SW480 (cell line): ENCODE measurements around the gene TUBGCP6.
A peak's percentile ranks its signal among the peaks of the same experiment; 100 is the strongest.

Experiments used
- DNase-seq: peaks from one replicate; pipeline ENCODE4 v3.0.0-alpha.2; 2016; ENCODE audit warnings: low spot score

The TUBGCP6 gene

GRCh38 chr22:50262973-50263617, 18.3 kb upstream of the TUBGCP6 start:
- no peak for DNase-seq

GRCh38 chr22:50262460-50262911, 17.7 kb upstream of the TUBGCP6 start:
- peak; percentile 70 for DNase-seq

GRCh38 chr22:50261615-50262459, 17.0 kb upstream of the TUBGCP6 start, which contains the start of gene MAPK12:
Gene MAPK12, minus strand, starts transcription at chr22:50261683. Its CDS starts 174 bp downstream, at chr22:50261509.
- DNase-seq = no peak

GRCh38 chr22:50260801-50261614, 16.2 kb upstream of the TUBGCP6 start:
- DNase-seq = no peak

- DNase-seq = no peak
Observed at GRCh38 chr22:50260434-50260800, 15.6 kb upstream of the TUBGCP6 start.

GRCh38 chr22:50259302-50259701, 14.5 kb upstream of the TUBGCP6 start:
- DNase-seq = no peak

- no peak for DNase-seq
Observed at GRCh38 chr22:50258361-50259292, 13.8 kb upstream of the TUBGCP6 start.

- DNase-seq = no peak
Observed at GRCh38 chr22:50257451-50258360, 12.9 kb upstream of the TUBGCP6 start.

- no peak for DNase-seq
Observed at GRCh38 chr22:50257041-50257440, 12.2 kb upstream of the TUBGCP6 start.

- DNase-seq = no peak
Observed at GRCh38 chr22:50256258-50256862, 11.5 kb upstream of the TUBGCP6 start.

- no peak for DNase-seq
Observed at GRCh38 chr22:50255607-50256006, 10.8 kb upstream of the TUBGCP6 start.

- no peak for DNase-seq
Observed at GRCh38 chr22:50255099-50255498, 10.3 kb upstream of the TUBGCP6 start.

GRCh38 chr22:50253941-50254340, 9.1 kb upstream of the TUBGCP6 start:
- DNase-seq = no peak

GRCh38 chr22:50253046-50253915, 8.5 kb upstream of the TUBGCP6 start:
- no peak for DNase-seq

- DNase-seq = peak; percentile 72
Observed at GRCh38 chr22:50252082-50253045, 7.5 kb upstream of the TUBGCP6 start.

GRCh38 chr22:50251477-50252081, 6.8 kb upstream of the TUBGCP6 start:
- DNase-seq = no peak
